Ishikawa (cell line): ENCODE data around the gene CBFA2T2.

Experiments used
- CREB1 ChIP-seq: IDR thresholded peaks from 2 replicates; pipeline ENCODE4 v1.6.1; 2012; ENCODE audit warnings: low read depth
- EGR1 ChIP-seq: IDR thresholded peaks from 2 replicates; pipeline ENCODE4 v1.6.1; 2012
- EP300 ChIP-seq: IDR thresholded peaks from 2 replicates; pipeline ENCODE4 v1.6.1; 2012; ENCODE audit warnings: borderline replicate concordance
- FOXM1 ChIP-seq: IDR thresholded peaks from 2 replicates; pipeline ENCODE4 v1.6.1; 2012; ENCODE audit warnings: low read depth, borderline replicate concordance
- MAX ChIP-seq: IDR thresholded peaks from 2 replicates; pipeline ENCODE4 v1.6.1; 2012
- RAD21 ChIP-seq: IDR thresholded peaks from 2 replicates; pipeline ENCODE4 v1.6.1; 2012; ENCODE audit warnings: low read depth
- REST ChIP-seq: IDR thresholded peaks from 2 replicates; pipeline ENCODE4 v1.6.1; 2012; ENCODE audit warnings: low read depth, mild to moderate bottlenecking

GRCh38 chr20:33506576-33506975, 16.7 kb downstream of the CBFA2T2 start:
- TF ChIP-seq FOXM1 (no peak), MAX (no peak), CREB1 (no peak), EGR1 (no peak), RAD21 (no peak), EP300 (no peak), REST (no peak)
